Testis (tissue), 3 donors: Measurements from ENCODE around the gene GALNT9. TPM values are rescaled to one million over a fixed set of nuclear protein-coding genes. Genes with fewer than 3 reads are reported as not detected.
"Not testable (repeated sequence)": the region's sequence is repeated elsewhere in the genome, so short reads cannot be mapped to it uniquely, and the experiment has no call there.

Source experiments
- DNase-seq: peaks from one replicate; pipeline ENCODE4 v3.0.0-alpha.2; 2019
- H3K27ac ChIP-seq, 2 donors: fragments of 200-600 bp; sonication (generic); one replicate each; pipeline ENCODE4 v1.5.1; 2019
- H3K27me3 ChIP-seq: fragments of 200-600 bp; sonication (generic); one replicate; pipeline ENCODE4 v1.5.1; 2019
- H3K36me3 ChIP-seq: fragments of 200-600 bp; sonication (generic); one replicate; pipeline ENCODE4 v1.5.1; 2017; ENCODE audit warnings: low read depth; ENCODE audit errors: missing control alignments
- H3K4me1 ChIP-seq: fragments of 200-600 bp; sonication (generic); one replicate; pipeline ENCODE4 v1.5.1; 2019
- H3K4me3 ChIP-seq, 2 donors: fragments of 200-600 bp; sonication (generic); one replicate each; pipeline ENCODE4 v1.5.1; 2017 to 2019
- H3K9me3 ChIP-seq: fragments of 200-600 bp; sonication (generic); one replicate; pipeline ENCODE4 v1.5.1; 2017
- CTCF ChIP-seq, 3 experiments: fragments of 450-650 bp in 2 of 3; fragments of 200-600 bp in 1 of 3; sonication (generic) in 1 of 3; IDR thresholded peaks; one replicate each; pipeline ENCODE4 v1.5.1; 2016 to 2019; ENCODE audit warnings: antibody characterized with exemption in 3 of 3, mild to moderate bottlenecking in 2 of 3, moderate library complexity in 1 of 3
- POLR2A ChIP-seq: fragments of 450-650 bp; IDR thresholded peaks from one replicate; pipeline ENCODE4 v1.6.1; 2017; ENCODE audit warnings: antibody characterized with exemption, mild to moderate bottlenecking, moderate library complexity
- WGBS, 2 donors: methylation state at CpG; one replicate each; pipeline ENCODE4 v1.1.5; 2018; 5-methylcytosine and 5-hydroxymethylcytosine counted together
- intact Hi-C: fragments of 100-400 bp; cut with DNase I; formaldehyde crosslinking; loops from one replicate; pipeline ENCODE4 v1.15.1; 2023; ENCODE audit warnings: low total_unique reads
- polyA plus RNA-seq: library from polyadenylated mRNA; stranded (reverse); fragments of 350-450 nt; fragmentation: Illumina TruSeq; extraction: RNeasy Lipid Tissue Mini Kit (QIAGEN cat#74804); gene quantifications from one replicate; pipeline ENCODE4 v1.2.3, GENCODE V29; 2014; ENCODE audit warnings: low read depth, low replicate concordance; ENCODE audit not compliant: insufficient read depth
- total RNA-seq, 2 donors: library from RNA; depleted of rRNA; stranded (reverse); fragments of >200 nt; gene quantifications; one replicate each; pipeline ENCODE4 v1.2.3, GENCODE V29; 2016

Gene GALNT9
- total and polyA plus RNA-seq, 3 donors from 2014 or later: 1.1 to 1.5 (median 1.3) TPM

- no peak for TF ChIP-seq POLR2A
- no peak for TF ChIP-seq CTCF (IDR thresholded peaks at IDR 0.05)
- H3K27me3 ChIP-seq: no peaks in the 10 kb centered on the region
- H3K36me3 ChIP-seq: no peaks in the 10 kb centered on the region
- no peak overlapping the region for H3K27ac ChIP-seq
- H3K4me1 ChIP-seq: no peaks in the 10 kb centered on the region
- WGBS, 2 donors: 72% methylated on average over 22 to 30 of the region's 30 CpGs
- DNase-seq: no peak
- no peak overlapping the region for H3K4me3 ChIP-seq
- H3K9me3 ChIP-seq: no peaks in the 10 kb centered on the region
- intact Hi-C loops: no loop called here
Measured at GRCh38 chr12:132302466-132303358, 26.7 kb downstream of the GALNT9 start.

- Histone ChIP-seq H3K9me3 (no peaks in the 10 kb centered on the region), H3K27me3 (no peaks in the 10 kb centered on the region), H3K4me3 (no peak overlapping the region), H3K4me1 (no peaks in the 10 kb centered on the region), H3K36me3 (no peaks in the 10 kb centered on the region), H3K27ac (no peak overlapping the region)
- 69 to 74% methylated on average over 8 to 26 of the region's 26 CpGs for WGBS, 2 donors
- TF ChIP-seq CTCF (IDR thresholded peaks at IDR 0.05) (no peak), POLR2A (no peak)
- intact Hi-C loops: no loop called here
- DNase-seq: no peak
Measured at GRCh38 chr12:132300789-132301722, 28.3 kb downstream of the GALNT9 start.

- no peaks in the 10 kb centered on the region for H3K9me3 ChIP-seq
- TF ChIP-seq CTCF (IDR thresholded peaks at IDR 0.05) (no peak), POLR2A (no peak)
- H3K4me3 ChIP-seq: no peak overlapping the region
- 91% methylated on average over 12 to 18 of the region's 18 CpGs for WGBS, 2 donors
- no peak for DNase-seq
- H3K27ac ChIP-seq: no peak overlapping the region
- intact Hi-C loops: no loop called here
- H3K27me3 ChIP-seq: no peaks in the 10 kb centered on the region
- no peaks in the 10 kb centered on the region for H3K4me1 ChIP-seq
- no peaks in the 10 kb centered on the region for H3K36me3 ChIP-seq
Measured at GRCh38 chr12:132296063-132296462, 33.3 kb downstream of the GALNT9 start.

- H3K27ac ChIP-seq, H3K4me1 ChIP-seq, H3K36me3 ChIP-seq, H3K4me3 ChIP-seq, intact Hi-C loops, H3K9me3 ChIP-seq, H3K27me3 ChIP-seq, DNase-seq: not testable (repeated sequence)
- WGBS, 2 donors: 94% methylated on average over 24 of the region's 24 CpGs
Measured at GRCh38 chr12:132295561-132295960, 33.8 kb downstream of the GALNT9 start.

- H3K36me3 ChIP-seq: no peaks in the 10 kb centered on the region
- H3K4me1 ChIP-seq: no peaks in the 10 kb centered on the region
- no peak overlapping the region for H3K4me3 ChIP-seq
- H3K27me3 ChIP-seq: no peaks in the 10 kb centered on the region
- no peak overlapping the region for H3K27ac ChIP-seq
- intact Hi-C loops: no loop called here
- H3K9me3 ChIP-seq: no peaks in the 10 kb centered on the region
- WGBS, 2 donors: 76 to 78% methylated on average over 14 to 18 of the region's 18 CpGs
- no peak for TF ChIP-seq POLR2A
- no peak for TF ChIP-seq CTCF (IDR thresholded peaks at IDR 0.05)
- DNase-seq: no peak
Measured at GRCh38 chr12:132295101-132295526, 34.3 kb downstream of the GALNT9 start.
